ENCODE measurements around the gene RPL19.

The RPL19 gene

GRCh38 chr17:39213852-39214251, 13.8 kb downstream of the RPL19 start:
- H3K4me3 ChIP-seq (ENCODE audit: low read depth, low read length), result no peak overlapping the region
- H3K9me3 ChIP-seq (ENCODE audit: control insufficient read depth, insufficient read depth, low read length), result no peaks in the 10 kb centered on the region
- H3K27ac ChIP-seq (ENCODE audit: low read depth, low read length), result no peak overlapping the region
- no peaks in the 10 kb centered on the region for H3K36me3 ChIP-seq (ENCODE audit: control insufficient read depth, insufficient read depth, low read length)
- peaks cover 7% of the 10 kb centered on the region for H3K4me1 ChIP-seq (ENCODE audit: control insufficient read depth, insufficient read depth, low read length)
- H3K9ac ChIP-seq (ENCODE audit: low read depth, low read length), result no peak overlapping the region
- peaks cover 20% of the 10 kb centered on the region for H3K27me3 ChIP-seq (ENCODE audit: control insufficient read depth, insufficient read depth, low read length)

DNA sequence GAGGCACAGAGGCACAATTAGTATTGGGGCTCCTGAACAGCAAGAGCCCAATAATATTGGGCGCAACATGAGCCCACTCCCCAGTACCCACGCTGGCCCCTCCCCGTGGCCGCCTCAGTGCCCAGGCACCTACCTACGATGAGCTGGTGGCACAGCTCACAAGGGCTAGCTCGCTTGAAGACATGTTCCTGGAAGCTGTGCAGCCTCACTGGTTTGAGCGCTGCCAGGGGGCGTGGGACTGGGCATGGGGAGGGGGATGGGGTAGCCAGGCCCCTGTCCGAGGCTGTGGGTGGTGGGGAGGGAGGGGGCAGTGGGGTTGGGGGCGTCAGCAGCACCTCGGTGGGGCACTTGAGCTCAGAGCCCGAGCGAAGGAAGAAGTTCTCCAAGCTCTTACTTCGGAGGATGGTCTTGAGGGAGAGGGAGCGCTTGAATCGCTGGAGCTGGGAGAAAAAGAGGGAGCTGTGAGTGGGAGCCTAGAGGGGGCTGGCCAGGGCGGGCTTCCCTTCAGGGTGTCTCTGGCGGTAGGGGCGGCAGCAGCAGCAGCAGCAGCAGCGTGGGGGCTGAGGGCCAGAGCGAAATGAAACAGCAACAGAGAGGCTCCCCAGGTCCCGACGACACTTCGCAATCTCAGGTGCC, 17.8 kb downstream of the RPL19 start:
- Histone ChIP-seq H3K27ac (ENCODE audit: low read depth, low read length) (no peak overlapping the region), H3K4me3 (ENCODE audit: low read depth, low read length) (peak overlapping the region; percentile 32; the same call in 1 of the 2 replicates), H3K36me3 (ENCODE audit: control insufficient read depth, insufficient read depth, low read length) (no peaks in the 10 kb centered on the region), H3K9me3 (ENCODE audit: control insufficient read depth, insufficient read depth, low read length) (no peaks in the 10 kb centered on the region), H3K4me1 (ENCODE audit: control insufficient read depth, insufficient read depth, low read length) (no peaks in the 10 kb centered on the region), H3K9ac (ENCODE audit: low read depth, low read length) (no peak overlapping the region), H3K27me3 (ENCODE audit: control insufficient read depth, insufficient read depth, low read length) (peaks cover 35% of the 10 kb centered on the region)

- H3K4me3 ChIP-seq (ENCODE audit: low read depth, low read length), result no peak overlapping the region
- no peak overlapping the region for H3K9ac ChIP-seq (ENCODE audit: low read depth, low read length)
- no peak overlapping the region for H3K27ac ChIP-seq (ENCODE audit: low read depth, low read length)
- H3K9me3 ChIP-seq (ENCODE audit: control insufficient read depth, insufficient read depth, low read length), result no peaks in the 10 kb centered on the region
- no peaks in the 10 kb centered on the region for H3K36me3 ChIP-seq (ENCODE audit: control insufficient read depth, insufficient read depth, low read length)
- H3K27me3 ChIP-seq (ENCODE audit: control insufficient read depth, insufficient read depth, low read length), result peaks cover 46% of the 10 kb centered on the region
- H3K4me1 ChIP-seq (ENCODE audit: control insufficient read depth, insufficient read depth, low read length), result no peaks in the 10 kb centered on the region
Measured at GRCh38 chr17:39218906-39219305, 18.8 kb downstream of the RPL19 start.

DNA sequence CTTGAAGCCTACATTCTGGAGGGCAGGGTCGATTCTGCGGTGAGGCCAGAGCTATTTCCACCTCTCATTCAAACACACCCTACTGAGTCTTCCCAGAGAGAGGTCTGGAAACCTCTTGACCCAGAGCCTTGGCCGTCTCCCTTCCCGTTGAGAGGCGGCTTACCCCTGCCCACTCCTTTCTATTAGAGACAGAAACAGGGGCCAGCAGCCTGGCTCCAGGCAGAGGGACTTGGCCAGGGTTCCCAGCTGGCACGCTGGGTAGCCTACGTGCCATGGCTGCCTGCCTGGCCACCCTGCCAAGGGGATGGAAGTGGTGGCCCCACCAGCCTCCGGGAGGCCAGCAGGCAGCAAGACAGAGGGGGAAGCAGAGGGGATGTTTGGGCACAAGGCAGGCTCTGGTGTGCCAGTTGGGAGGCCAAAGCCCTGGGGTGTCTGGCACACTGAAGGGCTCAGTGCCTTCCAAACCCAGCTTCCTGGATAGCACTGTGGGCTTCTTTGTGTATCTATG, 19.6 kb downstream of the RPL19 start:
- Histone ChIP-seq H3K4me1 (ENCODE audit: control insufficient read depth, insufficient read depth, low read length) (no peaks in the 10 kb centered on the region), H3K27me3 (ENCODE audit: control insufficient read depth, insufficient read depth, low read length) (peaks cover 54% of the 10 kb centered on the region), H3K4me3 (ENCODE audit: low read depth, low read length) (no peak overlapping the region), H3K36me3 (ENCODE audit: control insufficient read depth, insufficient read depth, low read length) (no peaks in the 10 kb centered on the region), H3K9me3 (ENCODE audit: control insufficient read depth, insufficient read depth, low read length) (no peaks in the 10 kb centered on the region), H3K9ac (ENCODE audit: low read depth, low read length) (no peak overlapping the region), H3K27ac (ENCODE audit: low read depth, low read length) (no peak overlapping the region)

DNA sequence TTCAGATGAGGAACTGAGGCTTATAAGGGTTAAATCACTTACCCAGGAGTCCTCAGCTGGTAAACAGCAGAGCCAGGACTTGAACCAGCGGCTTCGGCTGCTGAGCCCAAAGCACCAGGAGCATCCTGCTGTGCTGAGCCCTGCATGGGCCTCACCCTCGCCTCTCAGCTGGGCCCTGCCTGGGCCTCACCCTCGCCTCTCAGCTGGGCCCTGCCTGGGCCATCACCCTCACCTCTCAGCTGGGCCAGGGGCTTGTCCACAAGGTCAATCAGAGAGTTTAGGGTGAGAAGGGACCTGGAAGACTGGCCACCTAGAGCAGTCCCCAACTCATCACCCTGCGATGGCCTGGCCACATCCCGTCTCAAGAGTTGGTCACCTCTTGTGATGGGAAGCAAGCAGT, 21.5 kb downstream of the RPL19 start:
- Histone ChIP-seq H3K27me3 (ENCODE audit: control insufficient read depth, insufficient read depth, low read length) (peaks cover 64% of the 10 kb centered on the region), H3K9me3 (ENCODE audit: control insufficient read depth, insufficient read depth, low read length) (no peaks in the 10 kb centered on the region), H3K9ac (ENCODE audit: low read depth, low read length) (no peak overlapping the region), H3K36me3 (ENCODE audit: control insufficient read depth, insufficient read depth, low read length) (no peaks in the 10 kb centered on the region), H3K4me1 (ENCODE audit: control insufficient read depth, insufficient read depth, low read length) (peaks cover 5% of the 10 kb centered on the region; the same call in 1 of the 2 replicates), H3K27ac (ENCODE audit: low read depth, low read length) (no peak overlapping the region), H3K4me3 (ENCODE audit: low read depth, low read length) (no peak overlapping the region)

GRCh38 chr17:39222151-39222550, 22.1 kb downstream of the RPL19 start:
- Histone ChIP-seq H3K9me3 (ENCODE audit: control insufficient read depth, insufficient read depth, low read length) (no peaks in the 10 kb centered on the region), H3K36me3 (ENCODE audit: control insufficient read depth, insufficient read depth, low read length) (no peaks in the 10 kb centered on the region), H3K4me1 (ENCODE audit: control insufficient read depth, insufficient read depth, low read length) (peaks cover 5% of the 10 kb centered on the region; the same call in 1 of the 2 replicates), H3K27me3 (ENCODE audit: control insufficient read depth, insufficient read depth, low read length) (peaks cover 64% of the 10 kb centered on the region), H3K9ac (ENCODE audit: low read depth, low read length) (no peak overlapping the region), H3K4me3 (ENCODE audit: low read depth, low read length) (no peak overlapping the region), H3K27ac (ENCODE audit: low read depth, low read length) (no peak overlapping the region)

DNA sequence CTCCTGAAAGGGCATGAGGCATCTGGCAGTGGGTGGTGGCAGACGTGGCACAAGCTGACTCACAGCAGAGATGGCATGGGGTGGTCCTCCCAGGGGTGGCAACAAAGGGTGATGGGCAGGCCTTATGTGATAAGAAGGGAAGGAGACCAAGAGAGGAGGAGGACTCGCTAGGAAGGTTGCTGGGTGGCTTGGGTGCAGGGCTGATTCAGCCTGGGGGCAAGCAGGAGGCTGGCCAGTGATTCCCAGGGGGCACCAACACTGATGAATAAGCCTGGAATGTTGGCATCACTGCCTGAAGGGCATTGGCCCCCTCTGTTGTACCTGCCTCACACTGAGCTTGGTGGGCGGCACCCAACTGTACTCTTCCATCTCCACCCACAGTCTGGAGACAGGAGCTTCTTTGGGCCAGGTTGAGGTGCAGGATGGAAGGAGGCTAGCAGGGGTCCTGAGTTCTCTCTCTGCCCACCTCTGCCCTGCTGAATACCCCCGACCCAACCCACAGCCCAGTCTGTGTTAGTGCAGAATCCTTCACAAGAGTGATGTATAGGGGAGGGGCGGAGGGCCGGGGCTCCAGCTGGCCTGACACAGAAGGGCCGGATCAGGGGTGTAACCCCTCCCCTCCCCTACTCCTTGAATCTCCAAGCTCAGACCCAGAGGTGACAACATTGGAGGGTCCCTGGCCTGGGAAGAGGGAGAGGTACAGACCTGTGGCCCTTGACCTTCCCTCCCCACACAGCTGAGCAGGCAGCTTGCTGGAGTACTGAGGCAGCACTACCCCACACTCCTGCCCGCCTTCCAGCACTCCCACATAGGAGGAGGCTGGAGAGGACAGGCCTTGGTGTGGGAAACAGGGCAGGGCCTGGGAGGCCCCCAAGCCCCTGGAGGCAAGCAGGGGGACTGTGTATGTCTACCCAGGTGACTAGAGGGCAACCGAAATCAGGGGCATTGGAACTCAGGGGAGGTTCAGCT, 23.1 kb downstream of the RPL19 start:
- no peak overlapping the region for H3K9ac ChIP-seq (ENCODE audit: low read depth, low read length)
- no peaks in the 10 kb centered on the region for H3K36me3 ChIP-seq (ENCODE audit: control insufficient read depth, insufficient read depth, low read length)
- H3K27me3 ChIP-seq (ENCODE audit: control insufficient read depth, insufficient read depth, low read length), result peaks cover 59% of the 10 kb centered on the region

GRCh38 chr17:39223907-39224777, 24.1 kb downstream of the RPL19 start:
- H3K36me3 ChIP-seq (ENCODE audit: control insufficient read depth, insufficient read depth, low read length), result no peaks in the 10 kb centered on the region
- peaks cover 49% of the 10 kb centered on the region for H3K27me3 ChIP-seq (ENCODE audit: control insufficient read depth, insufficient read depth, low read length)
- no peak overlapping the region for H3K27ac ChIP-seq (ENCODE audit: low read depth, low read length)
- H3K4me1 ChIP-seq (ENCODE audit: control insufficient read depth, insufficient read depth, low read length), result peaks cover 5% of the 10 kb centered on the region; the same call in 1 of the 2 replicates
- H3K9ac ChIP-seq (ENCODE audit: low read depth, low read length), result no peak overlapping the region
- no peaks in the 10 kb centered on the region for H3K9me3 ChIP-seq (ENCODE audit: control insufficient read depth, insufficient read depth, low read length)
- peak overlapping the region; percentile 61 for H3K4me3 ChIP-seq (ENCODE audit: low read depth, low read length)

More for the DNA sequence above, 23.1 kb downstream of the RPL19 start:
- H3K4me3 ChIP-seq (ENCODE audit: low read depth, low read length), result no peak overlapping the region
- H3K9me3 ChIP-seq (ENCODE audit: control insufficient read depth, insufficient read depth, low read length), result no peaks in the 10 kb centered on the region
- no peak overlapping the region for H3K27ac ChIP-seq (ENCODE audit: low read depth, low read length)
- H3K4me1 ChIP-seq (ENCODE audit: control insufficient read depth, insufficient read depth, low read length), result peaks cover 5% of the 10 kb centered on the region; the same call in 1 of the 2 replicates

DNA sequence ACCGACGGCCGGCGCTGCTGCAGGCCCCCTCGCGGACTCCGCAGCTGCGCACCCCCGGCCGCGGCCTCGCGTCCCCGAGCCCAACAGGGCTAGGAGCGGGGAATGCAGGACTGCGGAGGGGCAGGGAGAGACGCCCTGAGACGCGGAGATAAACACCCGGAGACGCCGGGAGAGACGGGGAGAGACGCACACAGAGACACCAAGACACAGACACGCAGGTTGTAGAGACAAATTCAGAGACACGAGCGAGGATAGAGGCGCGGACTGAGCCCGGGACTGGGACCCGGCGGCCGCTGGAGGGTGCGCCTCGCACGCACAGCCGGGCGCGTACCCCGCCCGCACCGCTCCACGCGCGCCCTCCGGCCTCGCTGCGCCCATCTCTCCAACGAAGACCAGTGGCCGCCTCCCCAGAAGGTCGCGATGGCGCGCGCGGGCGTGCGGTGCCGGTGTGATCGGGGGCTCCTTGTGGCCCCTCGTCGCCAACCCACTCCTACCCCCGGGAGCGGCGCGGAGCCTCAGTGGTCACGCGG, 24.8 kb downstream of the RPL19 start:
- Histone ChIP-seq H3K36me3 (ENCODE audit: control insufficient read depth, insufficient read depth, low read length) (no peaks in the 10 kb centered on the region), H3K4me1 (ENCODE audit: control insufficient read depth, insufficient read depth, low read length) (peaks cover 5% of the 10 kb centered on the region; the same call in 1 of the 2 replicates), H3K27me3 (ENCODE audit: control insufficient read depth, insufficient read depth, low read length) (peaks cover 42% of the 10 kb centered on the region), H3K9me3 (ENCODE audit: control insufficient read depth, insufficient read depth, low read length) (no peaks in the 10 kb centered on the region), H3K9ac (ENCODE audit: low read depth, low read length) (no peak overlapping the region), H3K27ac (ENCODE audit: low read depth, low read length) (no peak overlapping the region), H3K4me3 (ENCODE audit: low read depth, low read length) (peak overlapping the region; percentile 61)

DNA sequence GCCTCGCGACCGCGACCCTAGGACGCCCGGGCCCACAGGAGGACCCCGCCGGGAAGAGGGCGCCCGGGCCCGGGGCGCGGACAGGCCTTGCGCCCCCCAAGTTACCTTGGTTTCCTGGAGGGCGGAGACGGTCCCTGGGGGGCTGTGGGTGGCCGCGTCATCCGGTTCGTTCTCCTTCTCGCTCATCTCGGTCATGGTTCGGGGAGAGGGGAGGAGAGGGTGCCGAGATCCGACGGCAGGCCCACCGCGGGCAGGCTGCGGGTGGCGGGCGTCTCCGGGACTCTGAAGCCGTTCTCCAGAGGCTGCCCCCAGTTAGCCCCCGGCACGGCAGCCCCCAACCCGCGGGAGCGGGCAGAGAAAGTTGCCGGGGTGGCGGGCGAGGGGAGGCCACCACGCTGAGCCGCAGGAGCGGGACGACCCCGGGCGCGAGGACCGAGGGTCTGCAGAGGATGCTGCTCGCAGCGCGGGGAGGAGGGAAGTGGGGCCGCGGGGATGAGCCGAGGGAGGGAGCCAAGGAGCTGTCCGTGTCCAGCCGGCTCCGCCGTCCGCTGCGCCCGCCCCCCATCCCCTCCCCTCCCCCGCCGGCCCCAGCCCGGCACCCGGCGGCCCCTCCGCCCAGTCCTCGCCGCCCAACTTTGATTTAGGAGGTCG, 25.4 kb downstream of the RPL19 start, which contains the start of gene STAC2:
TSS of gene STAC2 (minus strand) at position 638 of the 651 bp plus-strand sequence. CDS start at position 195, 443 bp downstream.
- no peaks in the 10 kb centered on the region for H3K36me3 ChIP-seq (ENCODE audit: control insufficient read depth, insufficient read depth, low read length)
- peaks cover 39% of the 10 kb centered on the region for H3K27me3 ChIP-seq (ENCODE audit: control insufficient read depth, insufficient read depth, low read length)
- H3K9ac ChIP-seq (ENCODE audit: low read depth, low read length), result no peak within 1 kb of the TSS
- H3K27ac ChIP-seq (ENCODE audit: low read depth, low read length), result no peak within 1 kb of the TSS
- peak within 1 kb of the TSS; percentile 61 for H3K4me3 ChIP-seq (ENCODE audit: low read depth, low read length)
- peaks cover 5% of the 10 kb centered on the region; the same call in 1 of the 2 replicates for H3K4me1 ChIP-seq (ENCODE audit: control insufficient read depth, insufficient read depth, low read length)
- H3K9me3 ChIP-seq (ENCODE audit: control insufficient read depth, insufficient read depth, low read length), result no peaks in the 10 kb centered on the region

Measured in HUES48 (cell line).